Renal pelvis (tissue), 4 donors: Measurements from ENCODE around the gene ALK. TPM values are rescaled to one million over a fixed set of nuclear protein-coding genes. Genes with fewer than 3 reads are reported as not detected.

Source experiments
- DNase-seq: peaks from one replicate; pipeline ENCODE4 v3.0.0-alpha.2; 2013
- polyA plus RNA-seq, 3 donors: library from polyadenylated mRNA; unstranded; fragments of 120-200 nt; gene quantifications; one replicate each; pipeline ENCODE4 v1.2.1, GENCODE V29; 2013; ENCODE audit not compliant: insufficient read length in 3 of 3

The ALK gene
- polyA plus RNA-seq, 3 donors, result 0.22 to 0.55 (median 0.36) TPM

- DNase-seq, result no peak
Observed at GRCh38 chr2:29578084-29578598, 343.2 kb downstream of the ALK start.

GRCh38 chr2:29576231-29576630 lies 345.2 kb downstream of the ALK start:
- DNase-seq, result no peak

- DNase-seq, result no peak
Observed at GRCh38 chr2:29575370-29575890, 346.0 kb downstream of the ALK start.

- DNase-seq, result no peak
Observed at GRCh38 chr2:29573612-29574011, 347.8 kb downstream of the ALK start.

- no peak for DNase-seq
Observed at GRCh38 chr2:29573147-29573546, 348.2 kb downstream of the ALK start.

GRCh38 chr2:29570539-29570938 lies 350.8 kb downstream of the ALK start:
- DNase-seq, result no peak

- no peak for DNase-seq
Observed at GRCh38 chr2:29567906-29568520, 353.4 kb downstream of the ALK start.

- DNase-seq, result no peak
Observed at GRCh38 chr2:29563697-29564096, 357.7 kb downstream of the ALK start.

GRCh38 chr2:29562896-29563295 lies 358.5 kb downstream of the ALK start:
- DNase-seq, result no peak

GRCh38 chr2:29562319-29562718 lies 359.1 kb downstream of the ALK start:
- DNase-seq, result no peak

- DNase-seq, result no peak
Observed at GRCh38 chr2:29561628-29562027, 359.8 kb downstream of the ALK start.

GRCh38 chr2:29561181-29561580 lies 360.2 kb downstream of the ALK start:
- no peak for DNase-seq

- DNase-seq, result no peak
Observed at GRCh38 chr2:29560566-29560965, 360.8 kb downstream of the ALK start.

GRCh38 chr2:29560030-29560429 lies 361.4 kb downstream of the ALK start:
- no peak for DNase-seq

- no peak for DNase-seq
Observed at GRCh38 chr2:29559578-29559977, 361.8 kb downstream of the ALK start.

- DNase-seq, result no peak
Observed at GRCh38 chr2:29558097-29558496, 363.3 kb downstream of the ALK start.

- no peak for DNase-seq
Observed at GRCh38 chr2:29557268-29557667, 364.1 kb downstream of the ALK start.

GRCh38 chr2:29549069-29549380 lies 372.4 kb downstream of the ALK start:
- no peak for DNase-seq

GRCh38 chr2:29544917-29545316 lies 376.5 kb downstream of the ALK start:
- DNase-seq, result no peak

- no peak for DNase-seq
Observed at GRCh38 chr2:29544031-29544430, 377.4 kb downstream of the ALK start.

- no peak for DNase-seq
Observed at GRCh38 chr2:29535188-29535587, 386.2 kb downstream of the ALK start.

GRCh38 chr2:29532436-29532835 lies 388.9 kb downstream of the ALK start:
- DNase-seq, result no peak

GRCh38 chr2:29531626-29532025 lies 389.8 kb downstream of the ALK start:
- no peak for DNase-seq

- no peak for DNase-seq
Observed at GRCh38 chr2:29530281-29530680, 391.1 kb downstream of the ALK start.
